Type B pancreatic cell (in vitro differentiated cells): ENCODE results near the gene LDLRAD4. TPM values are rescaled to one million over a fixed set of nuclear protein-coding genes. Genes with fewer than 3 reads are reported as not detected.

ENCODE experiments used
- DNase-seq: peaks from one replicate; pipeline ENCODE4 v3.0.0; 2021; ENCODE audit warnings: mixed read lengths; ENCODE audit not compliant: unreplicated experiment; ENCODE audit errors: extremely low spot score
- H3K27ac Mint-ChIP-seq: 2 replicates; pipeline ENCODE4 v1.8.0; 2021; ENCODE audit warnings: mild to moderate bottlenecking, mixed read lengths
- H3K27me3 Mint-ChIP-seq: 2 replicates; pipeline ENCODE4 v1.8.0; 2021; ENCODE audit warnings: mixed read lengths
- H3K36me3 Mint-ChIP-seq: 2 replicates; pipeline ENCODE4 v1.8.0; 2021; ENCODE audit warnings: mixed read lengths
- H3K4me1 Mint-ChIP-seq: one replicate; pipeline ENCODE4 v1.8.0; 2021; ENCODE audit warnings: mixed read lengths; ENCODE audit not compliant: unreplicated experiment
- H3K4me3 Mint-ChIP-seq: 2 replicates; pipeline ENCODE4 v1.8.0; 2021; ENCODE audit warnings: mild to moderate bottlenecking, mixed read lengths
- H3K9me3 Mint-ChIP-seq: 2 replicates; pipeline ENCODE4 v1.8.0; 2021; ENCODE audit warnings: mixed read lengths
- CTCF ChIP-seq: fragments of 200-600 bp; sonication (generic); conservative IDR thresholded peaks from 2 replicates; pipeline ENCODE4 v1.5.0; 2021; ENCODE audit warnings: antibody characterized with exemption, mild to moderate bottlenecking
- total RNA-seq: library from RNA; stranded (reverse); gene quantifications from 2 replicates; pipeline ENCODE4 v1.2.1, GENCODE V29; 2021; ENCODE audit warnings: low replicate concordance

Gene LDLRAD4
- total RNA-seq, 1 donor from 2014 or later = 2.4 TPM

- H3K36me3 Mint-ChIP-seq = no peaks in the 10 kb centered on the region
- no peak for TF ChIP-seq CTCF
- no peak overlapping the region for H3K27ac Mint-ChIP-seq
- peaks cover 15% of the 10 kb centered on the region for H3K4me1 Mint-ChIP-seq
- H3K27me3 Mint-ChIP-seq = no peaks in the 10 kb centered on the region
- H3K4me3 Mint-ChIP-seq = no peak overlapping the region
- H3K9me3 Mint-ChIP-seq = no peaks in the 10 kb centered on the region
- DNase-seq = no peak
Measured at GRCh38 chr18:13568443-13569392, 350.2 kb downstream of the LDLRAD4 start.

- TF ChIP-seq CTCF = no peak
- no peak for DNase-seq
- no peaks in the 10 kb centered on the region for H3K9me3 Mint-ChIP-seq
- H3K4me1 Mint-ChIP-seq = peaks cover 11% of the 10 kb centered on the region
- H3K4me3 Mint-ChIP-seq = no peak overlapping the region
- no peak overlapping the region for H3K27ac Mint-ChIP-seq
- H3K27me3 Mint-ChIP-seq = no peaks in the 10 kb centered on the region
- H3K36me3 Mint-ChIP-seq = no peaks in the 10 kb centered on the region
Measured at GRCh38 chr18:13570216-13570615, 351.7 kb downstream of the LDLRAD4 start.

GRCh38 chr18:13570856-13571495 is 352.4 kb downstream of the LDLRAD4 start:
- peaks cover 11% of the 10 kb centered on the region for H3K4me1 Mint-ChIP-seq
- no peak for DNase-seq
- no peaks in the 10 kb centered on the region for H3K9me3 Mint-ChIP-seq
- H3K27ac Mint-ChIP-seq = no peak overlapping the region
- no peak for TF ChIP-seq CTCF
- no peak overlapping the region for H3K4me3 Mint-ChIP-seq
- H3K36me3 Mint-ChIP-seq = no peaks in the 10 kb centered on the region
- peaks cover 4% of the 10 kb centered on the region for H3K27me3 Mint-ChIP-seq

- no peak for DNase-seq
- Mint-ChIP-seq H3K9me3 (no peaks in the 10 kb centered on the region), H3K4me1 (peaks cover 5% of the 10 kb centered on the region), H3K4me3 (no peak overlapping the region), H3K27ac (no peak overlapping the region), H3K27me3 (peaks cover 4% of the 10 kb centered on the region), H3K36me3 (no peaks in the 10 kb centered on the region)
- TF ChIP-seq CTCF = no peak
Measured at GRCh38 chr18:13572148-13572547, 353.6 kb downstream of the LDLRAD4 start.

- Mint-ChIP-seq H3K27ac (peak overlapping the region; percentile 58), H3K9me3 (no peaks in the 10 kb centered on the region), H3K27me3 (peaks cover 4% of the 10 kb centered on the region), H3K4me1 (peaks cover 4% of the 10 kb centered on the region), H3K36me3 (no peaks in the 10 kb centered on the region), H3K4me3 (no peak overlapping the region)
- DNase-seq = no peak
- no peak for TF ChIP-seq CTCF
Measured at GRCh38 chr18:13572721-13573120, 354.2 kb downstream of the LDLRAD4 start.
